Panc1 (cell line): ENCODE data around the gene SEL1L3. TPM values are rescaled to one million over a fixed set of nuclear protein-coding genes. Genes with fewer than 3 reads are reported as not detected.
"Not testable (repeated sequence)": the region's sequence is repeated elsewhere in the genome, so short reads cannot be mapped to it uniquely, and the experiment has no call there.

Experiments
- ATAC-seq: fragments of 200-7000 bp; cut with Tn5 transposase; 2 replicates; pipeline ENCODE4 v1.9.1; 2020; ENCODE audit warnings: mild to moderate bottlenecking, moderate library complexity
- BruUV-seq: library from RNA; stranded (reverse); fragments of 400-500 nt; replicated peaks from 2 replicates; lab custom pipeline; 2021; lab: Mats Ljungman, UMichigan
- CTCF ChIA-PET: fragments of 300-600 bp; sonication (Branson Sonifier 250); formaldehyde crosslinking; loops from one replicate; lab custom pipeline; 2022; ENCODE audit warnings: antibody characterized with exemption; lab: Charles Lee
- POLR2A ChIA-PET: fragments of 300-600 bp; sonication (Branson Sonifier 250); formaldehyde crosslinking; loops from one replicate; lab custom pipeline; 2022; ENCODE audit warnings: antibody characterized with exemption; lab: Charles Lee
- DNase-seq: peaks from one replicate; pipeline ENCODE4 v3.0.0-alpha.2; 2010; ENCODE audit warnings: low read depth, low spot score
- H3K27ac ChIP-seq: 2 replicates; pipeline ENCODE4 v1.5.1; 2011; ENCODE audit warnings: mild to moderate bottlenecking, low read length, inconsistent platforms
- H3K27me3 ChIP-seq: fragments of 200-500 bp; sonication (Bioruptor generic); 2 replicates; pipeline ENCODE4 v1.6.0; 2014; ENCODE audit warnings: low read length, inconsistent platforms; ENCODE audit not compliant: control insufficient read depth, insufficient read depth
- H3K36me3 ChIP-seq: fragments of 200-500 bp; sonication (Bioruptor generic); 2 replicates; pipeline ENCODE4 v1.5.1; 2014; ENCODE audit warnings: inconsistent platforms, mild to moderate bottlenecking, low read length, moderate library complexity; ENCODE audit not compliant: control insufficient read depth, insufficient read depth
- H3K4me1 ChIP-seq: 2 replicates; pipeline ENCODE4 v1.5.1; 2011; ENCODE audit warnings: inconsistent platforms, mild to moderate bottlenecking, low read length, moderate library complexity; ENCODE audit not compliant: control insufficient read depth, insufficient read depth
- H3K4me3 ChIP-seq, 2 experiments: 2 replicates each; pipeline ENCODE4 v1.5.1; 2011 to 2012; ENCODE audit warnings: low read depth in 2 of 2, low read length in 2 of 2, mild to moderate bottlenecking in 2 of 2, inconsistent platforms in 1 of 2, moderate library complexity in 1 of 2
- H3K9me3 ChIP-seq: fragments of 200-500 bp; sonication (Bioruptor generic); 2 replicates; pipeline ENCODE4 v1.5.1; 2014; ENCODE audit warnings: low read depth, mild to moderate bottlenecking, inconsistent platforms, low read length, moderate library complexity; ENCODE audit not compliant: control insufficient read depth, insufficient read depth
- POLR2AphosphoS5 ChIP-seq: IDR thresholded peaks from 2 replicates; pipeline ENCODE4 v1.6.1; 2012; ENCODE audit warnings: mild to moderate bottlenecking, low read depth, low read length, moderate library complexity
- SIN3A ChIP-seq: IDR thresholded peaks from 2 replicates; pipeline ENCODE4 v1.6.1; 2012; ENCODE audit warnings: low read depth, mild to moderate bottlenecking, low read length, moderate library complexity, borderline replicate concordance; ENCODE audit not compliant: insufficient read depth
- TCF7L2 ChIP-seq: IDR thresholded peaks from 2 replicates; pipeline ENCODE4 v1.6.1; 2011; ENCODE audit warnings: mild to moderate bottlenecking, low read depth, low read length, inconsistent platforms
- in situ Hi-C: cut with HindIII; loops from 2 replicates; pipeline ENCODE4 v1.10.0; 2016; ENCODE audit warnings: low sequenced_read_pairs, low pct_unique_long_range_greater_than_20kb
- intact Hi-C: fragments of 100-400 bp; cut with micrococcal nuclease; formaldehyde crosslinking; loops from one replicate; pipeline ENCODE4 v1.10.0; 2022; ENCODE audit not compliant: unreplicated experiment
- total RNA-seq: library from RNA; stranded (reverse); gene quantifications from one replicate; pipeline ENCODE4 v1.2.1, GENCODE V29; 2021; ENCODE audit not compliant: unreplicated experiment
- TF ChIP-seq, protein P1 (sequence below), 2 experiments: IDR thresholded peaks; 2 replicates each; pipeline ENCODE4 v1.6.1; 2011 to 2012; ENCODE audit warnings: low read depth in 2 of 2, control low read depth in 1 of 2, low read length in 1 of 2, mild to moderate bottlenecking in 1 of 2, moderate library complexity in 1 of 2; ENCODE audit not compliant: insufficient read depth in 1 of 2
- TF ChIP-seq, protein P2 (sequence below): fragments of 450-650 bp; IDR thresholded peaks from 2 replicates; pipeline ENCODE4 v1.5.1; 2017; ENCODE audit warnings: mild to moderate bottlenecking

SEL1L3 gene
- total RNA-seq, 1 experiment from 2014 or later: 1.1 TPM

DNA sequence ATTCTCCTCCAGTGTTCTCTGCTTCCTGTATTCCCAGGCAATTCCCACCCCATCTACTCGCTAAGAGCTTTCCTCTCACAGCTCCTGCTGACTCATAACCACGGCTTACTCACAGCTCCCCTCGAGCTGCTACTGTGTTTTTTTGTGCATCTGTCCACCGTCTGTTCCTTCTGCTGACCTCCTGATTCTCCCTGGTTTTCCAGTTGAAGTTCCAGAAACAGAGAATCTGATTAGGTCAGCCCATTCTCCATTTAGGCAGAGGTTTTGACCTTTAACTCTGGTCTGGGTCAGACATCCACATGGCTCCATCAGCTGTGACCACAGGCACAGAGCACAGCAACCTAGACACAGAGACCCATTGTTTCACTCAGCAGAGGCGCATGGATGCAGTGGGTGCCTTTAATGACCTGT, 45.7 kb upstream of the SEL1L3 start:
- in situ Hi-C loops: no loop called here
- POLR2A ChIA-PET: no interaction called here
- peak; percentile 8 for DNase-seq
- no peak overlapping the region for H3K4me3 ChIP-seq
- H3K27me3 ChIP-seq: no peaks in the 10 kb centered on the region
- peak; percentile 80 for ATAC-seq
- intact Hi-C loops: no loop called here
- no peaks in the 10 kb centered on the region for H3K4me1 ChIP-seq
- BruUV-seq: no TSS peak
- CTCF ChIA-PET: no interaction called here
- no peaks in the 10 kb centered on the region; the same call in 1 of the 2 replicates for H3K9me3 ChIP-seq
- TF ChIP-seq, protein P1, sequence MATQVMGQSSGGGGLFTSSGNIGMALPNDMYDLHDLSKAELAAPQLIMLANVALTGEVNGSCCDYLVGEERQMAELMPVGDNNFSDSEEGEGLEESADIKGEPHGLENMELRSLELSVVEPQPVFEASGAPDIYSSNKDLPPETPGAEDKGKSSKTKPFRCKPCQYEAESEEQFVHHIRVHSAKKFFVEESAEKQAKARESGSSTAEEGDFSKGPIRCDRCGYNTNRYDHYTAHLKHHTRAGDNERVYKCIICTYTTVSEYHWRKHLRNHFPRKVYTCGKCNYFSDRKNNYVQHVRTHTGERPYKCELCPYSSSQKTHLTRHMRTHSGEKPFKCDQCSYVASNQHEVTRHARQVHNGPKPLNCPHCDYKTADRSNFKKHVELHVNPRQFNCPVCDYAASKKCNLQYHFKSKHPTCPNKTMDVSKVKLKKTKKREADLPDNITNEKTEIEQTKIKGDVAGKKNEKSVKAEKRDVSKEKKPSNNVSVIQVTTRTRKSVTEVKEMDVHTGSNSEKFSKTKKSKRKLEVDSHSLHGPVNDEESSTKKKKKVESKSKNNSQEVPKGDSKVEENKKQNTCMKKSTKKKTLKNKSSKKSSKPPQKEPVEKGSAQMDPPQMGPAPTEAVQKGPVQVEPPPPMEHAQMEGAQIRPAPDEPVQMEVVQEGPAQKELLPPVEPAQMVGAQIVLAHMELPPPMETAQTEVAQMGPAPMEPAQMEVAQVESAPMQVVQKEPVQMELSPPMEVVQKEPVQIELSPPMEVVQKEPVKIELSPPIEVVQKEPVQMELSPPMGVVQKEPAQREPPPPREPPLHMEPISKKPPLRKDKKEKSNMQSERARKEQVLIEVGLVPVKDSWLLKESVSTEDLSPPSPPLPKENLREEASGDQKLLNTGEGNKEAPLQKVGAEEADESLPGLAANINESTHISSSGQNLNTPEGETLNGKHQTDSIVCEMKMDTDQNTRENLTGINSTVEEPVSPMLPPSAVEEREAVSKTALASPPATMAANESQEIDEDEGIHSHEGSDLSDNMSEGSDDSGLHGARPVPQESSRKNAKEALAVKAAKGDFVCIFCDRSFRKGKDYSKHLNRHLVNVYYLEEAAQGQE (IDR thresholded peaks at IDR 0.05; ENCODE audit: insufficient read depth in 1 of 2, low read depth in 2 of 2, low read length in 1 of 2): no peak
- TF ChIP-seq, protein P2, sequence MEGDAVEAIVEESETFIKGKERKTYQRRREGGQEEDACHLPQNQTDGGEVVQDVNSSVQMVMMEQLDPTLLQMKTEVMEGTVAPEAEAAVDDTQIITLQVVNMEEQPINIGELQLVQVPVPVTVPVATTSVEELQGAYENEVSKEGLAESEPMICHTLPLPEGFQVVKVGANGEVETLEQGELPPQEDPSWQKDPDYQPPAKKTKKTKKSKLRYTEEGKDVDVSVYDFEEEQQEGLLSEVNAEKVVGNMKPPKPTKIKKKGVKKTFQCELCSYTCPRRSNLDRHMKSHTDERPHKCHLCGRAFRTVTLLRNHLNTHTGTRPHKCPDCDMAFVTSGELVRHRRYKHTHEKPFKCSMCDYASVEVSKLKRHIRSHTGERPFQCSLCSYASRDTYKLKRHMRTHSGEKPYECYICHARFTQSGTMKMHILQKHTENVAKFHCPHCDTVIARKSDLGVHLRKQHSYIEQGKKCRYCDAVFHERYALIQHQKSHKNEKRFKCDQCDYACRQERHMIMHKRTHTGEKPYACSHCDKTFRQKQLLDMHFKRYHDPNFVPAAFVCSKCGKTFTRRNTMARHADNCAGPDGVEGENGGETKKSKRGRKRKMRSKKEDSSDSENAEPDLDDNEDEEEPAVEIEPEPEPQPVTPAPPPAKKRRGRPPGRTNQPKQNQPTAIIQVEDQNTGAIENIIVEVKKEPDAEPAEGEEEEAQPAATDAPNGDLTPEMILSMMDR: no peak
- H3K27ac ChIP-seq: no peak overlapping the region
- H3K36me3 ChIP-seq: no peaks in the 10 kb centered on the region; the same call in 1 of the 2 replicates

DNA sequence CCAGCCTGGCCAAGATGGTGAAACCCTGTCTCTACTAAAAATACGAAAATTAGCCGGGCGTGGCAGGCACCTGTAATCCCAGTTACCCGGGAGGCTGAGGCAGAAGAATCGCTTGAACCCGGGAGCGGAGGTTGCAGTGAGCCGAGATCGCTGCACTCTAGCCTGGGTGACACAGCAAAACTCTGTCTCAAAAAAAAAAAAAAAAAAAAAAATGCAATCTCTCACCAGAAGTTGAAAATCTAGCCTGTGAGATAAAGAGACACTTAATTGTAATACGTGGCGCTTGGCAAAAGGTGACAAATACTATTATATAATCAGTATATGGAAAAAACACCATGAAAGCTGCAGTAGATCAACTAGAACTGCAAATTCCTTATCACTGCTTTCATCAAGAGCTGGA, 43.3 kb upstream of the SEL1L3 start:
- CTCF ChIA-PET, H3K27ac ChIP-seq, H3K4me3 ChIP-seq, H3K9me3 ChIP-seq, POLR2A ChIA-PET, ATAC-seq, intact Hi-C loops, H3K4me1 ChIP-seq, DNase-seq, in situ Hi-C loops, BruUV-seq, H3K36me3 ChIP-seq, H3K27me3 ChIP-seq: not testable (repeated sequence)

DNA sequence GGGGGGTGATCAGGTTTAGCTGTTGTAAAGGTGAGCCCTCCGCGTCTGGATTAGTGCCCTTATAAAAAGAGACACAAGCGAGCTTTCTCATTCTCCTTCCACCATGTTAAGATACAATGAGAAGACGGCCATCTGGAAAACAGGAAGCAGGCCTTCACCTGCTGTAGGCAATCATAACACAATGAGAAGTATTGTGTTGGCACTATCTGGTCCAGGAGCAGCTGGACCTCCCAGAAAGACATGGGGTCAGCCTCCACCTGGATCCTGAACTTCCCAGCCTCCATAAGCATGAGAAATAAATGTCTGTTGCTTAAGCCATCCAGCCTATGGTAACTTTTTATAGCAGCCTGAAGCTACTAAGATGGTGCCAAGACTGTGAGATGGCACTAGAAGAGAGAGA, 42.6 kb upstream of the SEL1L3 start:
- no peak overlapping the region for H3K27ac ChIP-seq
- H3K4me3 ChIP-seq: no peak overlapping the region
- no peaks in the 10 kb centered on the region for H3K4me1 ChIP-seq
- no peaks in the 10 kb centered on the region; the same call in 1 of the 2 replicates for H3K9me3 ChIP-seq
- no peaks in the 10 kb centered on the region for H3K27me3 ChIP-seq
- no peaks in the 10 kb centered on the region for H3K36me3 ChIP-seq
- TF ChIP-seq TCF7L2 (no peak), SIN3A (no peak), POLR2AphosphoS5 (no peak)
- TF ChIP-seq, protein P1 (IDR thresholded peaks at IDR 0.05; ENCODE audit: insufficient read depth in 1 of 2, low read depth in 2 of 2, low read length in 1 of 2): no peak
- TF ChIP-seq, protein P2: no peak
- no peak for DNase-seq
- in situ Hi-C loops: no loop called here
- no TSS peak for BruUV-seq
- no peak for ATAC-seq
- ChIA-PET POLR2A (no interaction called here), CTCF (no interaction called here)
- intact Hi-C loops: no loop called here
